ENCODE data around the gene MAGI2.
"Not testable (repeated sequence)": the region's sequence is repeated elsewhere in the genome, so short reads cannot be mapped to it uniquely, and the experiment has no call there.

Gene MAGI2

GRCh38 chr7:79132844-79133451 lies 320.5 kb downstream of the MAGI2 start:
- no peak for DNase-seq

- DNase-seq = no peak
These were observed 322.8 kb downstream of the MAGI2 start for GRCh38 chr7:79130715-79131114.

- DNase-seq = no peak
These were observed 329.1 kb downstream of the MAGI2 start for GRCh38 chr7:79124331-79124730.

GRCh38 chr7:79118143-79118542 lies 335.3 kb downstream of the MAGI2 start:
- DNase-seq = no peak

- no peak for DNase-seq
These were observed 357.1 kb downstream of the MAGI2 start for GRCh38 chr7:79096361-79096805.

- DNase-seq = no peak
These were observed 360.0 kb downstream of the MAGI2 start for GRCh38 chr7:79093421-79093820.

GRCh38 chr7:79091661-79092060 lies 361.8 kb downstream of the MAGI2 start:
- DNase-seq = no peak

- DNase-seq = no peak
These were observed 362.5 kb downstream of the MAGI2 start for GRCh38 chr7:79091011-79091410.

DNA sequence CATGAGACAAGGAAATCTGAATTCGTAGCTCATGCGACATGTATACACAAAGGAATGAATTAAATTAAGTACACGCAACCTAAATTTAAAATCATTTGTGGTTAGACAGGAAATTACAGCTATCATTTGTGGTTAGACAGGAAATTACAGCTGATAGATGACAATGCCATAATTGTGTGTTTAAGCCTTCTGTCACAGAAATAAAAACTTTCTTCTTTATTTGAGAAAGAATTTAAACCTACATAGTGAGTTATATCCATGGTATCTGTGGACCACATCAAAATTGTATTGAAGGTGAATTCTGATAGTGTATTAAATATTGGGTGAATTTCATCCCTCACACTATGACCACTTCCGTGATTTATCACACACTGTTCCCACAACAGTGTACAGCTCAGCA lies 362.9 kb downstream of the MAGI2 start:
- DNase-seq = no peak

DNA sequence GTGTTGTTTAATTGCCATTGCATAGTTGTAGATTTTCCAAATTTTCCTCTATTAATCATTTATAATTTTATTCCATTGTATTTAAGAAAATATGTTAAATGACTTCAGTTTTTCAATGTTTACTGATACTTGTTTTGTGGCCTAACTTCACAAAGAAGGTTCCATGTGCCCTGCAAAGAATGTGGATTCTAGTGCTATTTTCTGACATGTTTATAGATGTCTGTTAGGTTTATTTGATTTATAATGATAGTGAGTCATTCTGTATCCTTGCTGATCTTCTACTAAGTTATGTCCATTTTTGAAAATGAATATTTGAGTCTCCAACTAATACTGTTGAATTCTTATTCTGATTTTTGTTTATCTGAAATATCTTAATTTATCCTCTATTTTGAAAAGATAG lies 369.0 kb downstream of the MAGI2 start:
- no peak for DNase-seq

DNA sequence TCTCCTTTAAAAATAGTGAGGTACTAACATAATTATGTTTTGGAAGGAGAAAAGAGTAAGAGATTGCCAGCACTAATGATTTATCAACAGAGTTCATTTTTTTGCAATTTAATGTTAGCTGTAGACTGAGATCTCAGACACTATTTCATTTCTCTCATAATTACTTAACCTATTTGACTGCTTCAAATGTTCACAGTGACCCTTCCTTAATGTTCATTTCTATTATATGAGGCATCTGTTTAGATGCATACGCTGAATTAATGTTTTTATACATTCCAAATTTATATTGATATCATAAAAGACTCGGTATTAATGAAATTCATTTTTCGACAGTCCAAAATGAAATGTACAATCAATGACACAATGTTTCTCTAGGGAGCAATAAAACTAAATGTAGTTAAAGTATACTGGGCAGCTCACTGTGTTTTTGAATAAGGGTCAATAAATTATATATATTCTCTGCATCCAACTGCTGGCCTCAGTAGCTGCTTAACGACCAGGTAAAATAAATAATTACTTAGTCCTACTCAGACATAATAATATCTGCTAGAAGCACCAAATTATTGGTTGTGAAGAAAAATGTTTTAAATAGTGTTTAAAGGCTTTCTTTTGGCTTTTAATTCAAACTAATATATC lies 373.4 kb downstream of the MAGI2 start:
- DNase-seq = no peak

- no peak for DNase-seq
These were observed 375.2 kb downstream of the MAGI2 start for GRCh38 chr7:79078273-79078672.

DNA sequence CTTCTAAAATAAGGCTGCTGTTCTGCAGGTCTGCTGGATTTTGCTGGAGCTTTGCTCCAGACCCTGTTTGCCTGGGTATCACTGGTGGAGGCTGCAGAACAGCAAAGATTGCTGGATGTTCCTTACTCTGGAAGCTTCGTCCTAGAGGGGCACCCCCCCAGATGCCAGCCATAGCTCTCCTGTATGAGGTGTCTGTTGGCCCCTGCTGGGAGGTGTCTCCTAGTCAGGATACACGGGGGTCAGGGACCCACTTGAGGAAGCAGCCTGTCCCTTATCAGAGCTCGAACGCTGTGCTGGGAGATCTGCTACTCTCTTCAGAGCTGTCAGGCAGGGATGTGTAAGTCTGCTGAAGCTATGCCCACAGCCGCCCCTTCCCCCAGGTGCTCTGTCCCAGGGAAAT lies 382.3 kb downstream of the MAGI2 start:
- DNase-seq = not testable (repeated sequence)

DNA sequence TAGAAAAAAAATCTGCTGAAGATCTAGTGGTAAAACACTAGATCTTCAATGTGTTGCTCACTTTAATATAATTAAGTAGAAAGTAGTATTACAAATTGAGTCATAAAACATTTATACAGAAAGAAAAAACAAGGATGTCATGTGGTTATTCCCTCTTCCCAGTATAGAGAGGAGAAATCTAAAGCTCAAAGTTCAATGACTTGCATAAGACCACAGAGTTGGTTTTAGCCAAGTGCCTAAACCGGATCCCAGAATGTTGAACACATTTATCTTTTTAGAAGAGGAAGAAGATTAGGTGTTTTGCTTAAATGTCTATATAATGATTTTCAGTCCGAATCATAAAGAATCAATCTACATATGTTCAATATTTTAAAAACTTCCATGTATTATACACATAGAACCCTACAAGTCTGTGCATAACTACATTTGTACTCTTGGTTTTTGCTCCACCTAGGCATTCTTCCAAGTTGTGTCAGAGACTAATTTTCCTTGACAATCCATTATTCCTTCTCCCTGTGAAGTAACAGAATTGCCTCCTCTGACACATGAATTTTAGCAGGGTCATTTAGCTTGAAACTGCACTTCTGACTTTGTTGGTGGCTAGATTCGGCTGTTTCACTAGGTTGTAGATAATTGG lies 389.2 kb downstream of the MAGI2 start:
- no peak for DNase-seq

GRCh38 chr7:79063019-79063698 lies 390.3 kb downstream of the MAGI2 start:
- DNase-seq = no peak

DNA sequence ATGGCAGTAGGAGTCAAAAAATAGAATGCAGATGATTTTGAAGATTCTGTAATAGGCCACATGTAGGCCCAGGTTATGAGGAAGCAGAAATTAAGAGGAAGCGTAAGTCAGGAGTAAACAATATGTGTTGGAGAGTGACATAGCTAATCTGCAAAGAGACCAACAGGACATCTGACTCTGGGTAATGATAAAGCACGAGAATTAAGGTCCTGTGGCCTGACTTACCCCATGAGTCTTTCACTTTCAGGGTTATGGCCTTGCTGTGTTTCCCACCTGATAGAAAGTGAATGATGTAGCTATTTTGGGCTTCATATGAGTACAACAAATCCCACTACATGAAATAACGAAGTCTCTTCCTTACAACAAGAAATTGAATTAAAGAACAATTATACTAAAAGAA lies 393.0 kb downstream of the MAGI2 start:
- no peak for DNase-seq

GRCh38 chr7:79055722-79056415 lies 397.6 kb downstream of the MAGI2 start:
- DNase-seq = no peak

GRCh38 chr7:79051915-79052314 lies 401.6 kb downstream of the MAGI2 start:
- no peak for DNase-seq

DNA sequence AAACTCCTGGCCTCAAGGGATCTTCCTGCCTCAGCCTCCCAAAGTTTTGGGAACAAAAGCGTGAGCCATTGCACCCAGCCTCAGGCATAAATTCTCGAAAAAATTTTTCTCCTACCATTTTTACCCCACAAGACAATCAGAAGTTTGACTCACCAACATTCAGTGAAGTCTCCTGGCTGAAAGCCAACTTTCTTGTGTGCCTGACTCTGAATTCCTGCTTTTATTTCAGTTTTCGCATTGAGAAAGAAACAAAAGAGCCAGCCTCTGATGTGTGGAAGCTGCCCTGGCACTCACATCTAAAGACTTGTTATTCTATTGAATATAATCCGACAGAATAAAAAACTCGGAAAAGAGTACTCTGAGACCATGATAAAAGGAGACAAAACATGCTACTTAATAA lies 402.9 kb downstream of the MAGI2 start:
- DNase-seq = no peak

GRCh38 chr7:79046061-79046460 lies 407.4 kb downstream of the MAGI2 start:
- no peak for DNase-seq

DNA sequence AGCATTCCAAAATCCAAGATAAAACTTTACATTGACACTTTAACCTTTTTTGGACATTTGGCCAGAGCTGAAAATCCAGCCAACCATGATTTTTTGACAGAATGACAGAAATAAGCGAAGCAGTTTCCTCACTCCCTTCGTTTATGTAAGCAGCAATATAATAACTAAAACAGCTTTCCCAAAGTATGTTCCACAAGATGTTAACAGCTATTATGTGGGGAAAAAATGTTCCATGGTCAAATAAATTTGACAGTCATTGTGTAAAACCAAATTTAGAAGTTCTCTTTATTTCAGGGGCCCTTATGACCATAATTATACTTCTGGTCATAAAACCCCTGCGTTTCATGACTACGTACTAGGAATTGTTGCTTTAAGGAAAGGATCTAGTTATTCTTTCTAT lies 416.5 kb downstream of the MAGI2 start:
- DNase-seq = no peak

- no peak for DNase-seq
These were observed 417.1 kb downstream of the MAGI2 start for GRCh38 chr7:79036356-79036755.

GRCh38 chr7:79035858-79036257 lies 417.6 kb downstream of the MAGI2 start:
- DNase-seq = no peak

Data from inflammatory macrophage treated with lipopolysaccharide for 4 hours (primary cell).